Measurements from ENCODE around the gene ANKIB1.
"Not testable (repeated sequence)": the region's sequence is repeated elsewhere in the genome, so short reads cannot be mapped to it uniquely, and the experiment has no call there.

ANKIB1 gene

DNA sequence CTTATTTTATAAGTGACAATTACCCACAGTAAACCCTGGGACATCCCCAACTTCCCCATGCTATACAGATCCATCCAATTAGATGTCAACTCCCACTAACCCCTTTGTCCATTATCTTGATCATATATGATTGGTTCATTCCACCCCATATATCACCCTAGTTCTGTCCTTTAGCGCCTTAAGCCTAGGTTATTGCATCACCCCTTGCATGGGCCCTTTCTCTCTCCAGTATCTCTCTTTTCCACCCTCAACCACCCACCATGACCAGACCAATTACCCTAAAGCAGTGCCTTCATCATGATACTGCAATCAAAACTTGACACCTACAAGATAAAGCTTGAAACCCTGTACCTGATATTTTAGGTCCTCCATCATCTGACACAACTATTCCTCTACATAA is 163.6 kb downstream of the ANKIB1 start:
- no peak for DNase-seq (ENCODE audit: low read depth, low spot score)

DNA sequence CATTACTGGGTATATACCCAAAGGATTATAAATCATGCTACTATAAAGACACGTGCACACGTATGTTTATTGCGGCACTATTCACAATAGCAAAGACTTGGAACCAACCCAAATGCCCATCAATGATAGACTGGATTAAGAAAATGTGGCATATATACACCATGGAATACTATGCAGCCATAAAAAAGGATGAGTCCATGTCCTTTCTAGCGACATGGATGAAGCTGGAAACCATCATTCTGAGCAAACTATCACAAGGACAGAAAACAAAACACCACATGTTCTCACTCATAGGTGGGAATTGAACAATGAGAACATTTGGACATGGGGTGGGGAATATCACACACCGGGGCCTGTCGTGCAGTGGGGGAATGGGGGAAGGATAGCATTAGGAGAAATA is 164.4 kb downstream of the ANKIB1 start:
- DNase-seq (ENCODE audit: low read depth, low spot score) = not testable (repeated sequence)

GRCh38 chr7:92412745-92413144 is 167.0 kb downstream of the ANKIB1 start:
- no peak for DNase-seq (ENCODE audit: low read depth, low spot score)

- no peak for DNase-seq (ENCODE audit: low read depth, low spot score)
These were observed 167.8 kb downstream of the ANKIB1 start for GRCh38 chr7:92413550-92413949.

DNA sequence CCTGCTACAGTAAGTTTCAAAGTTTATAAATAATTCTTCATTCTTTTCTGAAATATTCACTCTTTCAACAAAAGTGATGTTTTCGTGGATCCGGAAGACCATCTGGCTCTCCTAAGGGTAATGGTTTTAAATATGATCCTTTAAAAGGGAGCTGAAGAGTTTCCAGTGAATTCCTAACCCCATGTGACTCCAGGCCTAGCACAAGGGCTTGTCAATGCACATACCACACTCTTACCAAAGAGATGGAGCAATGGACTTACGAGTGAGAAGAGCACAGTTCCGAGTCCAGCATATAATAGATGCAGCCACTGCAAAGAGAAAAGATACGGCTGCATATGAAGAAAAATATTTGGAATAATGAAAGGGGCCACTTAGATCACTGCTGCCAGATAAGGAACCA is 169.5 kb downstream of the ANKIB1 start:
- no peak for DNase-seq (ENCODE audit: low read depth, low spot score)

DNA sequence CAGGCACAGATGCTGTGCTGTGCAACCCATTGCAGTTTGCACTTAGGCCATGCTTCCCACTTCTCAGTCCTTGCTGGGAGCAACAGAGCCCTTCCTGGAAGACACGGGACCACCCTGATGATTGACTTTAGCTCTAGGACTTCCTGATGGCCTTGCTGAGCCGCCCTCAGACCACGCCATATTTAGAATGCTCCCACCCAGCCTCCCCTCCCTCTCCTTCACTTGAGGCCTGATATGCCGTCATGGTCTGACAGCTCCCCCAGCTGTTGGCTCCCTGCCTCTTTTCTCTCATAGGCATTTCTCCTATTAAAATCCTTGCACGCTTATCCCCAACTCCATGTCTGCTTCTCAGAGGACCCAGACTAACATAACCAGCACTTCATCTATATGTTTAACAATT is 172.1 kb downstream of the ANKIB1 start:
- DNase-seq (ENCODE audit: low read depth, low spot score) = no peak

DNA sequence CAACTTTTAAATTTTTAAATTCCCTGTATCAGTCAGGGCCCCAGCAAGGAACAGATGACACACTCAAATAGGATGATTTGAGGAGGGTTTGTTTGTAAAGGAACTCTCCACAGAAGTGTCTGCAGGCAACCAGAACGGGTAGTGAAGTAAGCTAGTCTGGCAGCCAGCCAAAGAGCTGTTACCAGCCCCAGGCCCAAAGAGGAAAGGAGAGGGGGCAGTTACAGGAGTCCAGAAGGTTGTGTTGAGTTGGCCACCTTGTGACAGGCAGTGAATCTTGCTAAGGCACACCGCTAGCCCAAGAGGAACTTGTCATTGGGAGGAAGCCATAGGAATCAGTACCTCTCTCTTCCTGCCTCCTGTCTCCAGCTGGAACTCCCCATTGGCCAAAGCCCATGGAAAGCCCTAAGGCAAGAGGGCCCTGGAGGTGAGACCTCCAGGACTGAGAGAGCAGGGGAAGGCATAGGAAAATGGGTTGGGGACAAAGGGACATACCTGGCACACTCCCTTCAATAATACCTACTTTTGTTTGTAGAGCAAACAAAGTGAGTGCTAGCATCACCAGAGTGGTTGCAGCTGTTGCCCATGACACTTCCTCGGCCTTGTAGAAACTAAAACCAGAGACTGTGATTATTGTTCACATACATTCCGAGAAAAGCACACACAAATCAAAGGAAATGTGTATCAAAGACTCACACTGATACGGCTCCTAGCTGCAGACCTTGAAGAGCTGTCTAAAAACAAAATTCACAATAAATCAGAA is 176.1 kb downstream of the ANKIB1 start:
- DNase-seq (ENCODE audit: low read depth, low spot score) = no peak

DNA sequence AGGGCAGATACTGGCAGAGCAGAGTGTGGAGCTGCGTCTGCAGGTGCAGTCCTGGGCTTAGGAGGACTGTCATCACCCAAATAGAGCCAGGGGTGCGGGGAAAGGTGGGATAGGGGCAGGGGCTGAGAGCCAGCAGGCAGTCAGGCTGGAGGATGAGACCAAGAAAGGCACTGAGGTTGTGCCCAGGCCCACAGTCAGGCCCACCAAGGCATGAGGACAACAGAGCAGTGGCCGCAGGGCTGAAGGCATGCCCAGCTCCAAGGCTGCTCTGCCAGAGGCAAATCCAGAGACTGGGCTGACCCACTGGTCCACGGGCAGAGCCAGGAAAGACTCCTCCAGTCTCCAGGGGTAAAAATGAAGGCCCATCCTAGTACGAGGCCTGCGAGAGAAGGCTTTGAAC is 177.2 kb downstream of the ANKIB1 start:
- no peak for DNase-seq (ENCODE audit: low read depth, low spot score)

DNA sequence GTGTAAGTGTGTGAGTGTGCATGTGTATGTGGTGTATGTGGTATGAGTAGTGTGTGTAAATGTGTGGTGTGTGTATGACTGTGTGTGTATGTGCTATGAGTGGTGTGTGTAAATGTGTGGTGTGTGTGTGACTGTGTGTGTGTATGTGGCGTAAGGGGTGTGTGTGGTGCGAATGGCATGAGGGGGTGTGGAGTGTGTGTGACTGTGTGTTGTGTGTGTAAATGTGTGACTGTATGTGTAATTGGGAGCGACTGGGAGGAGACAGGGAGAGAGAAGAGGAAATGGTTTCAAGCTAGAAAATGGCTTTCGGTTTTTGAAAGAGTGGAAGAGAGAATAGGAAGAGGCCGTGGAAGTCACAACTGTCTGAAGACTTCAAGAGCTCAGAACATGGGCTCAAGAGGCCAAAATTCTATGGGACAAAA is 177.9 kb downstream of the ANKIB1 start:
- no peak for DNase-seq (ENCODE audit: low read depth, low spot score)

DNA sequence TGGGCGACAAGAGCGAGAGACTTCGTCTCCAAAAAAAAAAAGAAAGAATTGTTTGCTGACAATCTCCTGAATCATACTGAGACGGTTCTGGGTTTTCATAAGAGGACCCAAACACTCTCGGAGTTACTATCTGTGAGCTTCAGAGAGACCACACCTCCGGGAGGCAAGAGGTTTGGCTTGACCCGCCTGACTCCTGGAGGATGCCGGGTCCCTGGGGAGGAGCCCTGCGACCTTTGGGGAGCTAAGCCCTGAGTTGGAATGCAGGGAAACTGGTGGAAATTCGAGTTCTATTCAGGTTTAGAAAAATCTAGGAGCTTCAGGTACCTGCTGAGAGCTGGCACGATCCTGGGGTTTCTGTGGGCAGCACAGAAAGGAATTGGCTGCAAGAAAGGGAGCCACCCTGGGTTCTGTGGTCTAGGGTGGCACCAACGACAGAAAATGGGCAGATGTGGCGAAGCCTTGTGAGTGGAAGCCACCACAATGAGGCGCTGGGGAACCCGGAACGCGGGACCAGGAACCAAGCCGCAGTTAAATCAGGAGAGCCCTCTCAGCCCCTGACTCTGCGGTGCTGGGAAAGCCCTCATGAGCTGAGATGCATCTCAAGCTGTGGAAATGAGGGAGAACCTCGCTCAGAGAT is 179.7 kb downstream of the ANKIB1 start:
- no peak for DNase-seq (ENCODE audit: low read depth, low spot score)

DNA sequence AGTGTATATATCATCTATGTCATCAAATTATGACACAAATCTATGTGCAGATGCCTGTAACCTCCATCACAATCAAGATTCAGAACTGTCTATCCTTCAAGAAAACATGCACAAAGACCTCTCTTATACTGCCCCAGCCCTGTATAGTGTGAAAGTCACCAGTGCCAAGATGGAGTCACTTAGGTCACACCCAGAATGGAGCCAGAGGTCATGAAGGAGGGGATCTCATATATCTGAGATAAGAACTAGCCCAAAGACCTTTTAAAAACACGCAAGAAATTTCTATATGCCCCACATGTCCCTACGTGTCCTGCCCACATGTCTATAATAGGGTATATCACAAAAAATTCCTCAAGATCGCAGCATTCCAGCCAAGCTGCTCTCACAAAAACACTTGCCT is 181.4 kb downstream of the ANKIB1 start:
- DNase-seq (ENCODE audit: low read depth, low spot score) = no peak

DNA sequence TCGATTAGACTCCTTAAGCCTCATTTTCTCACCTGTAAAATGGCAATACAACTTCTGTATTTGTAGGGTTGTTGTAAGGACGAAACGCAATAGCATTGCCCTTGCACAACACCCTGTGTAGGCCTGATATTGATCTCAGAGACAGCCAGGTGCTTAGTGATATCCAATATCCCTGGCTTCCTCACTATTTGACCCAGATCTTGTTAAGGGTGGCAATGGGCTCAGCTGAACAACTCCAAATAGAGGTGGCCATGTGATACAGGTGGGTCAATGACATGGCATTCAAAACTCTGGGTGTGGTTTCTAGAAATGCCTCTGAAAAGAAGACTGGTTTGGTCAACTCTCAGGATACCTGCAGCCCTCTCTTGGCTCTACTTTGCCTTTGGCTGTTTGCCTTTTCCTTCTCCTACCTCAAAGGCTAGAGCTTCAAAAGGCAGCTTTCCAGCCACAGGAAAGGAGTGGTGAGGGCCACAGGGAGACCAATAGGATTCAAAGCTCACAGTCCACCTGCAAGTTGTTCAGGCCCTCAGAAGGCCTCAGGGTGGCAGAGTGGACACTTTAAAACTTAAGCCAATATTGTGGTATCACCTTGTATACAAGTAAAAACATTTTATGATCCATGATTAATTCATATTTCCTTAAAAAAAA is 186.6 kb downstream of the ANKIB1 start:
- no peak for DNase-seq (ENCODE audit: low read depth, low spot score)

DNA sequence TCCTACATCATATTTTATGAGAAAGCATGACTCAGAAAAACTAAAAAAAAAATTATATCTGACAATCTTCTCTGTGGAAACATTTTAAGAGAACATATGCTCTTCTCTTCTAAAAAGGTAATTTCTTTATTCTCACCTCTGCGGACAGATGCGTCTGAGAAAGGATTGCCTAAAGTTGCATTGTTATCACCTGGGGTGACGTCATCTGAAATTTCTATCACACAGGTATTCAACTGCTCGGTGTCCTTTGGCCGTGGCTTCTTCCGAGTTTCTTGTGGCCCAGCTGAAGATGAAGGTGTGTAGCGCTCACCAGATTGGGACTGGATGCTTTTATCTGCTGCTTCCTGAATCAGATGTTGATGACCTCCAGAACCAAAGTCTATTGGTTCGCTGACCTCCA is 187.2 kb downstream of the ANKIB1 start:
- DNase-seq (ENCODE audit: low read depth, low spot score) = no peak

DNA sequence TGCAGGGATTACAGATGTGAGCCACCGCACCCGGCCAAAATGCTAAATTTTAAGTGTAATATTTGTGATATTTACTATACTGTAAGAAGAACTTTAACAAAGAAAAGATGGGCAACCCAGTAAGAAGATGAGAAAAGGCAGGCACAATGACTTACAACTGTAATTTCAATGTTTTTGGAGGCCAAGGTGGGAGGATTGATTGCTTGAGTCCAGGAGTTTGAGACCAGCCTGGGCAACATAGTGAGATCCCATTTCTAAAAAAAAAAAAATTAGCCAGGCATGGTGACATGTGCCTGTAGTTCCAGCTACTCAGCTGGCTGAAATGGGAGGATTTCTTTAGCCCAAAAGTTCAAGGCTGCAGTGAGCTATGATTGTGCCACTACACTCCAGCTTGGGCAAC is 189.8 kb downstream of the ANKIB1 start:
- DNase-seq (ENCODE audit: low read depth, low spot score) = no peak

DNA sequence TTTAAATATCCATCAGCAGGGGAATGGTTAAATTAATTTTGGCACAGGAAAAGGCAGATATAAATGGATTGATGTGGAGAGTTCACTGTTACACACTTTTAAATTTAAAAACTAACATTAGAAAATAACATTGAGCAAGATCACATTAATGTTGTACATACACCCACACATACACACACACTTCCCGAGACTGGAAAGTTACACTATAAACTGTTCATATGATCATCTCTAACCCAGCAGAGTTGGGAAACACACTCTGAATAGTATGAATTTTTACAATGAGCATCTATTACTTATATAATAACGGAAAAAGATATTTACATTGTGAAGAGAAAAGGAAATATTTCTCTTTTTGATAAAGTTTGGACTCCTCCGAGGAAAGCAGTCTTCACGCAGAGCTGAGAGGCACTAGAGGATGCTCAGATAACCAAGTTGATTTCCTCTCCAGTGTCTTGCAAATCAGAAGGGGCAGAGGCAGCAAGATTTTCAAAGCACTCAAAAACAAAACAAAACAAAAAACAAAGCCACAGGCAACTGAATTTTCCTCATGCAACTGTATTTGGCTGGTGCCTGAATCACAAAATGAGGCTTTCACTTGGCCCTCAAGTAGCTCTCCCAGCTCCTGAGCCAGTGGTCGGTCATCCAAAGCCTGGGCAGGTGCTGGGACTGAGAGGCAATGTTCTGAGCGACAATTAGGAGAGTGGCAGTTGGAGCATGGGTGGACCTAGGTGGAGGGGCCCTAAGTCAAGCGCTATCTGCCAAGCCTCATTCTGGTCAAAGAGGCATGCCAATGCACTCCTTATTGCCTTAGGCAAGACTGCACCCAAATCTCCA is 191.1 kb downstream of the ANKIB1 start:
- DNase-seq (ENCODE audit: low read depth, low spot score) = no peak

- DNase-seq (ENCODE audit: low read depth, low spot score) = no peak
These were observed 192.2 kb downstream of the ANKIB1 start for GRCh38 chr7:92437956-92438491.

DNA sequence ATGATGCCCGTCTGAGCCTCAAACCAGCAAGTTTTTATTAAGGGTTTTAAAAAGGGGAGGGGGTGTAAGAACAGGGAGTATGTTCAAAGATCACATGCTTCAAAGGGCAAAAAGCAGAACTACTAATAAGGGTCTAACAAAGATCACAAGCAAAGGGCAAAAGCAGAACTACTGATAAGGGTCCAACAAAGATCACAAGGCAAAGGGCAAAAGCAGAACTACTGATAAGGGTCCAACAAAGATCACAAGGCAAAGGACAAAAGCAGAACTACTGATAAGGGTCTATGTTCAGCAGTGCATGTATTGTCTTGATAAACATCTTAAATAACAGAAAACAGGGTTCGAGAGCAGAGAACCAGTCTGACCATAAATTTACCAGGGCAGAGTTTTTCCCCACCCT is 196.9 kb downstream of the ANKIB1 start:
- DNase-seq (ENCODE audit: low read depth, low spot score) = not testable (repeated sequence)

GRCh38 chr7:92446869-92447344 is 201.1 kb downstream of the ANKIB1 start:
- DNase-seq (ENCODE audit: low read depth, low spot score) = no peak

GRCh38 chr7:92447345-92448204 is 201.8 kb downstream of the ANKIB1 start, which contains the start of gene GATAD1:
Gene GATAD1, plus strand, starts transcription at chr7:92447482. Its CDS starts 248 bp downstream, at chr7:92447730.
- peak; percentile 48 for DNase-seq (ENCODE audit: low read depth, low spot score)

DNA sequence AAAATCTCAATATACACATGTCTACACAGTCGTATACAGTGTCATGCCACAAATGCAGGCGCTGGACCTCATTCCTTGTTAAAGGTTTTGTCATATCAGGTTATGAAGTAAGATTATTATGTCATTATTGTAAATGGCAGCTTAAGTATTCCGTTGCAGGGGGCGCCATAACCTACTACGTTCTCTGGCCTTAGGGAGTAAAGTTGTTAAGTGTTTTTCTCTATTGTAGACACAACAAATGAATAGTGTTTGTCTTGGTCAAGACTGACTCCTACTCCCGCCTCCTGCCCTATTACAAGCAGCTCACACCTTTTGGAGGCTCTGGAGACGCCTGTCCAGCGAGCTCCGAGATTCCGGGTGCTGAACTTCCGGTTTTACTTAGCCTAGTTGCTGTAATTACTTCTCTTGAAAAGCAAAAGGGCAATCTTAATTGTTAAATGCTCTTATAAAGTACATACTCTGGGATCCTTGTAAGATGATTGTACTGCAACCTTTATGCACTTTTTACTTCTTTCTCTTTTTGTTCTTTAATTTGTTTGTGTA is 202.5 kb downstream of the ANKIB1 start:
- DNase-seq (ENCODE audit: low read depth, low spot score) = no peak

Data from brain pericyte (primary cell).